HEK293 (cell line): Measurements from ENCODE around the gene CD93.
A peak's percentile ranks its signal among the peaks of the same experiment; 100 is the strongest.

ENCODE experiments used
- CTCF ChIA-PET: fragments of 350-600 bp; formaldehyde crosslinking; extraction: SDS; loops from one replicate; lab custom pipeline; 2021; ENCODE audit warnings: antibody characterized with exemption; lab: Yijun Ruan, JAX
- POLR2A ChIA-PET: fragments of 300-600 bp; formaldehyde crosslinking; extraction: SDS; loops from one replicate; lab custom pipeline; 2020; ENCODE audit warnings: antibody characterized with exemption, inconsistent platforms; lab: Yijun Ruan, JAX
- H3K27ac ChIP-seq: fragments of 200-500 bp; sonication (Bioruptor generic); 2 replicates; pipeline ENCODE4 v1.5.1; 2014; ENCODE audit warnings: low read depth, low read length, control low read depth, inconsistent platforms; ENCODE audit errors: extremely low read depth
- H3K36me3 ChIP-seq, 2 experiments: fragments of 200-500 bp in 1 of 2; sonication (Bioruptor generic) in 1 of 2; 1 replicate in 1 of 2; 2 replicates in 1 of 2; pipeline ENCODE4 v1.5.1; 2014 to 2017; ENCODE audit warnings: inconsistent platforms in 2 of 2, low read length in 2 of 2; ENCODE audit not compliant: control insufficient read depth in 2 of 2, insufficient read depth in 1 of 2
- H3K4me1 ChIP-seq: fragments of 200-500 bp; sonication (Bioruptor generic); 2 replicates; pipeline ENCODE4 v1.5.1; 2014; ENCODE audit warnings: mild to moderate bottlenecking, low read length, inconsistent platforms; ENCODE audit not compliant: control insufficient read depth, insufficient read depth
- H3K4me3 ChIP-seq: 2 replicates; pipeline ENCODE4 v1.5.1; 2011; ENCODE audit warnings: low read depth, mild to moderate bottlenecking, control low read depth, low read length, moderate library complexity
- H3K9me3 ChIP-seq: fragments of 200-500 bp; sonication (Bioruptor generic); 2 replicates; pipeline ENCODE4 v1.5.1; 2014; ENCODE audit warnings: low read depth, low read length, inconsistent platforms; ENCODE audit not compliant: control insufficient read depth, insufficient read depth
- BCL11A ChIP-seq: fragments of 450-650 bp; formaldehyde crosslinking; IDR thresholded peaks from 2 replicates; pipeline ENCODE4 v1.5.1; 2016; ENCODE audit warnings: low read depth, missing biosample characterization, missing genetic modification characterization
- BCL11B ChIP-seq: fragments of 450-650 bp; formaldehyde crosslinking; IDR thresholded peaks from 2 replicates; pipeline ENCODE4 v1.5.1; 2016; ENCODE audit warnings: low read depth, missing biosample characterization, missing genetic modification characterization
- FEZF1 ChIP-seq: fragments of 450-650 bp; formaldehyde crosslinking; IDR thresholded peaks from 2 replicates; pipeline ENCODE4 v1.5.1; 2016; ENCODE audit warnings: missing biosample characterization, missing genetic modification characterization
- GFI1B ChIP-seq: fragments of 450-650 bp; formaldehyde crosslinking; IDR thresholded peaks from 2 replicates; pipeline ENCODE4 v1.5.1; 2016; ENCODE audit warnings: missing biosample characterization, missing genetic modification characterization
- MYNN ChIP-seq: fragments of 450-650 bp; formaldehyde crosslinking; IDR thresholded peaks from 2 replicates; pipeline ENCODE4 v1.5.1; 2016; ENCODE audit warnings: missing biosample characterization, missing genetic modification characterization, borderline replicate concordance
- PRDM1 ChIP-seq: fragments of 450-650 bp; formaldehyde crosslinking; IDR thresholded peaks from 2 replicates; pipeline ENCODE4; 2016; ENCODE audit warnings: missing biosample characterization, missing genetic modification characterization
- PRDM6 ChIP-seq: fragments of 450-650 bp; formaldehyde crosslinking; IDR thresholded peaks from 2 replicates; pipeline ENCODE4 v1.5.1; 2017; ENCODE audit warnings: missing biosample characterization, missing genetic modification characterization
- SP7 ChIP-seq: fragments of 450-650 bp; formaldehyde crosslinking; IDR thresholded peaks from 2 replicates; pipeline ENCODE4 v1.5.1; 2016; ENCODE audit warnings: missing biosample characterization, missing genetic modification characterization
- ZBTB17 ChIP-seq: fragments of 450-650 bp; formaldehyde crosslinking; IDR thresholded peaks from 2 replicates; pipeline ENCODE4 v1.5.1; 2016; ENCODE audit warnings: missing biosample characterization, missing genetic modification characterization
- ZBTB8A ChIP-seq: fragments of 450-650 bp; formaldehyde crosslinking; IDR thresholded peaks from 2 replicates; pipeline ENCODE4 v1.5.1; 2016; ENCODE audit warnings: missing biosample characterization, missing genetic modification characterization
- ZFP37 ChIP-seq: fragments of 450-650 bp; formaldehyde crosslinking; IDR thresholded peaks from 2 replicates; pipeline ENCODE4 v1.5.1; 2016; ENCODE audit warnings: missing biosample characterization, missing genetic modification characterization
- ZFP41 ChIP-seq: fragments of 450-650 bp; formaldehyde crosslinking; IDR thresholded peaks from 2 replicates; pipeline ENCODE4 v1.5.1; 2016; ENCODE audit warnings: missing biosample characterization, missing genetic modification characterization, borderline replicate concordance
- ZIC2 ChIP-seq: fragments of 450-650 bp; formaldehyde crosslinking; IDR thresholded peaks from 2 replicates; pipeline ENCODE4 v1.5.1; 2016; ENCODE audit warnings: missing biosample characterization, missing genetic modification characterization
- ZNF157 ChIP-seq: fragments of 450-650 bp; formaldehyde crosslinking; IDR thresholded peaks from 2 replicates; pipeline ENCODE4 v1.5.1; 2016; ENCODE audit warnings: missing biosample characterization, missing genetic modification characterization
- ZNF214 ChIP-seq: fragments of 450-650 bp; formaldehyde crosslinking; IDR thresholded peaks from 2 replicates; pipeline ENCODE4 v1.5.1; 2017; ENCODE audit warnings: missing biosample characterization, mild to moderate bottlenecking, missing genetic modification characterization, borderline replicate concordance
- ZNF350 ChIP-seq: fragments of 450-650 bp; formaldehyde crosslinking; IDR thresholded peaks from 2 replicates; pipeline ENCODE4 v1.5.0; 2017; ENCODE audit warnings: missing biosample characterization, mild to moderate bottlenecking, missing genetic modification characterization
- ZNF426 ChIP-seq: fragments of 450-650 bp; formaldehyde crosslinking; IDR thresholded peaks from 2 replicates; pipeline ENCODE4 v1.5.1; 2017; ENCODE audit warnings: missing biosample characterization, missing genetic modification characterization, mild to moderate bottlenecking, inconsistent platforms, moderate library complexity
- ZNF501 ChIP-seq: fragments of 450-650 bp; formaldehyde crosslinking; IDR thresholded peaks from 2 replicates; pipeline ENCODE4 v1.5.1; 2016; ENCODE audit warnings: missing biosample characterization, missing genetic modification characterization
- ZNF560 ChIP-seq: fragments of 450-650 bp; formaldehyde crosslinking; IDR thresholded peaks from 2 replicates; pipeline ENCODE4 v1.5.1; 2017; ENCODE audit warnings: missing biosample characterization, missing genetic modification characterization, borderline replicate concordance
- ZNF660 ChIP-seq: fragments of 450-650 bp; IDR thresholded peaks from 2 replicates; pipeline ENCODE4 v1.5.1; 2018; ENCODE audit warnings: missing biosample characterization, mild to moderate bottlenecking, missing genetic modification characterization
- ZSCAN23 ChIP-seq: fragments of 450-650 bp; formaldehyde crosslinking; IDR thresholded peaks from 2 replicates; pipeline ENCODE4 v1.5.1; 2016; ENCODE audit warnings: missing biosample characterization, missing genetic modification characterization
- ZSCAN30 ChIP-seq: fragments of 450-650 bp; IDR thresholded peaks from 2 replicates; pipeline ENCODE4 v1.5.1; 2018; ENCODE audit warnings: missing biosample characterization, mild to moderate bottlenecking, missing genetic modification characterization, moderate library complexity

CD93 gene

GRCh38 chr20:23065266-23066201 lies 20.6 kb downstream of the CD93 start:
- ChIA-PET CTCF (interaction anchor here (0.6 to 2.1 kb wide), 5 partner anchors 14 to 378 kb away, joined by 3 to 7 read pairs (median 4); no protein-coding TSS in a partner anchor), POLR2A (no interaction called here)
- Histone ChIP-seq H3K4me3 (no peak overlapping the region), H3K9me3 (no peaks in the 10 kb centered on the region), H3K36me3 (no peaks in the 10 kb centered on the region), H3K4me1 (0 out of 2 replicates have a peak, but pooled peaks cover 2% of the 10 kb centered on the region), H3K27ac (no peak overlapping the region)
- TF ChIP-seq ZNF501 (tag by site-specific recombination) (no peak), MYNN (tag by site-specific recombination) (no peak), BCL11A (tag by site-specific recombination) (no peak), PRDM6 (tag by site-specific recombination) (peak; percentile 42; the same call in 1 of the 2 replicates), ZIC2 (peak; percentile 30; the same call in 1 of the 2 replicates), SP7 (no peak), FEZF1 (tag by site-specific recombination) (peak; percentile 27; the same call in 1 of the 2 replicates), GFI1B (peak; percentile 22; the same call in 1 of the 2 replicates), ZFP41 (tag by site-specific recombination) (no peak), ZSCAN30 (tag by site-specific recombination) (0 out of 2 replicates have a peak, but pooled peaks have one; percentile 46), ZBTB8A (tag by site-specific recombination) (0 out of 2 replicates have a peak, but pooled peaks have one; percentile 9)

- TF ChIP-seq ZNF660 (tag by site-specific recombination) (no peak), ZNF426 (tag by site-specific recombination) (no peak), ZBTB17 (tag by site-specific recombination) (no peak), ZFP37 (tag by site-specific recombination) (no peak), PRDM1 (tag by site-specific recombination) (no peak), MYNN (tag by site-specific recombination) (no peak), ZNF560 (tag by site-specific recombination) (no peak), ZNF157 (tag by site-specific recombination) (no peak), ZNF350 (tag by site-specific recombination) (no peak)
- TF ChIP-seq, all 188 proteins: peak for 0
- H3K27ac ChIP-seq, result no peak overlapping the region
- CTCF ChIA-PET, result interaction anchor here (0.6 to 3.4 kb wide), 6 partner anchors 11 to 372 kb away, joined by 3 to 9 read pairs (median 4); no protein-coding TSS in a partner anchor
- no peak overlapping the region for H3K4me3 ChIP-seq
- POLR2A ChIA-PET, result no interaction called here
- H3K36me3 ChIP-seq, result no peaks in the 10 kb centered on the region
- H3K9me3 ChIP-seq, result no peaks in the 10 kb centered on the region
- peaks cover 5% of the 10 kb centered on the region; the same call in 1 of the 2 replicates for H3K4me1 ChIP-seq
These were observed 22.5 kb downstream of the CD93 start for GRCh38 chr20:23063581-23063980.

GRCh38 chr20:23063168-23063567 lies 23.0 kb downstream of the CD93 start:
- POLR2A ChIA-PET, result no interaction called here
- H3K27ac ChIP-seq, result no peak overlapping the region
- no peak for TF ChIP-seq ZSCAN23 (tag by site-specific recombination)
- 0 out of 2 replicates have a peak, but pooled peaks have one; percentile 10 for TF ChIP-seq PRDM6 (tag by site-specific recombination)
- no peak for TF ChIP-seq ZNF214 (tag by site-specific recombination)
- TF ChIP-seq BCL11B (tag by site-specific recombination), result no peak
- CTCF ChIA-PET, result interaction anchor here (0.5 to 3.4 kb wide), 7 partner anchors 11 to 721 kb away, joined by 3 to 9 read pairs (median 4); no protein-coding TSS in a partner anchor
- H3K9me3 ChIP-seq, result no peaks in the 10 kb centered on the region
- peaks cover 5% of the 10 kb centered on the region; the same call in 1 of the 2 replicates for H3K4me1 ChIP-seq
- H3K4me3 ChIP-seq, result no peak overlapping the region
- H3K36me3 ChIP-seq, result no peaks in the 10 kb centered on the region
